HCEC 1CT (cell line): Measurements from ENCODE around the gene TOX3.

Experiments used
- DNase-seq: peaks from one replicate; pipeline ENCODE4 v3.0.0-alpha.2; 2017

TOX3 gene

GRCh38 chr16:52535076-52535475 is 11.9 kb downstream of the TOX3 start:
- DNase-seq, result no peak

DNA sequence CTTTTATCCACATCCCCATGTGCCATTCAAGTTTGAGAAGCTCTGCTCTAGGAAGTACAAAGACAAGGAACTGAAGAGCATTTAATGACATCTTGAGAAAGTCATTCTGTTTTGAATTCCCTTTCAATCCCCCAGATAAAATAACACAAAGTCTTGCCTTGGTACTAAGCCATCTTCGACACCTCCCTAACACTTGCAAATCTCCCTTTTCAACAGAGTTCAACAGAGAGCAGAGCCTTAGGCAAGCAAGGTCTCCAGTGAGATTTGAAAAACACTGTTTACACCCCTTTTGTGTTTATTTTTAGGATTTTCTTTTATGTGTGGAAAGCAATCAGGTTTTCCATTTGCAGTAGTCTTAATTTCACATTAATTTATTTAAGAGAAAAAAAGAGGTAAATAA is 13.6 kb downstream of the TOX3 start:
- DNase-seq, result no peak

DNA sequence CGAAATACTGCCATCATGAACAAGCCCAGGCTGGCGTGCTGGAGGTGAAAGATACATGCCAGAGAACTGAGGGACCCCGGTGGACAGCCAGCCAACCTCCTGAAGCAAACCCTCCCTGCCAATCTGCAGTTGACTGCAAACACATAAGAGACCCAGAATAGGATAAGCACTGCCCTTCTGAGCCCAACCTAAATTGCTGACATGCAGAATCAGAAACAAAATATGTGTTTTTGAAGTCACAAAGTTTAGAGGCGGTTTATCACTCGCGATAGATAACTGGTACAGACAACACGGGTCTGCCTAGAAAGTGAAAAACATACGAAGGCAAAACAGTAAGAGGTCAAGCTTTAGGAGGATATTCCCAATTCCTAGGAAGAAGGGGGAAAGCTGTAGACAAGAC is 14.6 kb downstream of the TOX3 start:
- no peak for DNase-seq

- DNase-seq, result no peak
Measured at GRCh38 chr16:52529226-52529625, 17.7 kb downstream of the TOX3 start.

- DNase-seq, result no peak
Measured at GRCh38 chr16:52528393-52529065, 18.4 kb downstream of the TOX3 start.

DNA sequence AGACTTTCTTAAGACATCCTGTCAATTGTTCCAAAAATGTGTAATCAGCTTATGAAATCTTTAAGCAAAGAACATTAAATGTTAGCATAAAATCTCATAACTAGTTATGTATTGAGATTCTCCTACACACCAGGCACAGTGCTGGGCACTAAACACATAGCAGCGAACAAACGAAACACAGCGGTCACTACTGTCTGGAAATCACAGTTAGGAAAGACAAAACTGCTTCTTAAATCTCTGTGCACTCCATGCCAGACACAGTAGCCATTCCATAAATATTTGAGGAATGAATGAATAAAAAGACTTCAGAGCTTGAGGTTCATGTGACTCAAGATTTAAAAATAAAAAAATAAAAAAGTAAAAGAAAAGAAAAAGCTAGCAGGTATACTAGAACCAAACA is 20.1 kb downstream of the TOX3 start:
- DNase-seq, result no peak

DNA sequence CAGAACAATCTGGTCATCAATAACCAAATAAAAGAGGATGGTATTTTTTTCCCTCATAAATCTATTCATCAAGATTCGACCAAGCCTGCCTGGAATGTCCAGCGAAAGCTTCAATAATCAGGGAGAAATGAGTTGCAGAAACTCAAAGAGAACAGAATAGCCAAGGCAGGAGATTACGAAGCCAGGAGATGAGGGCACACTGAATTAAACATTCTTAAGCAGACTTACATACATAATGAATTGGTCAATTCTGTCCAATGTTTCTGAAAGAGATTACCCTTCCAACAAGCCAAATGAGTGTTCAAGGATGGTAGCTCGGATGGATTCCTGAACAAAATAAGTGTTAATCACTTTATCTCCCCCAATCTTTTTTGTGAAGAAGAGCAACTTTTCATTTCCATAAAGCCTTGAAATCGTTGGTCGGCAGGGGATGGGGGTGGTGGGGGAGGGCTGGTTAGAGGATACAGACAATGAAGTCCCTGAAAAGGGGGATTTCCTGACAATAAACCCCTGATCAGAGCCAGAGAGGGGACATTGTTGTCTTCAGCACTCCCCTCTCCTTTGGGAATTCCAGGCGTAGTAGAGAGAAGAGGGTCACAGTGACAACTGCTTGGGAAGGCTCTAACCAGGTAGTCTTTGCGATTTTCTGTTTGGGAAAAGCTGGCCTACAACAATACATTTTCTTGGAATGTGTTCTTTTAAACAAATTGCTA is 20.7 kb downstream of the TOX3 start:
- no peak for DNase-seq

GRCh38 chr16:52521570-52521969 is 25.4 kb downstream of the TOX3 start:
- no peak for DNase-seq

DNA sequence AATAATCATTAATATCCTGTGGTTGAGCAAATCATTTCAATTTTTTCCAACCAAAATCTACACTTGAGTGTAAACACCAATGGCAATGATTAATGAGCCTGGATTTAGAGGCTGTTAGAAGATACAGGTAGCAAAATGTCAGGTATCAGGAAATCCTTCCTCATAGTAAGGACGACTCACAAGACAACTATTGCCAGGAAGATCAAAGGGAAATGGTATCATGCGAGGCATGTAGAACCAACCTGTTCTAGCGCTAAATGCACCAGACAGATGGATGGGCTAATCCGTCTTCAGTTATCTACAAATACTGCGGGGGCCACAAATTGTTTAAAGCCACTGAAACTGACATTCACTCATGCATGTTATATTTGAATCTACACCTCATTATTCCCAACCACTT is 28.1 kb downstream of the TOX3 start:
- no peak for DNase-seq

DNA sequence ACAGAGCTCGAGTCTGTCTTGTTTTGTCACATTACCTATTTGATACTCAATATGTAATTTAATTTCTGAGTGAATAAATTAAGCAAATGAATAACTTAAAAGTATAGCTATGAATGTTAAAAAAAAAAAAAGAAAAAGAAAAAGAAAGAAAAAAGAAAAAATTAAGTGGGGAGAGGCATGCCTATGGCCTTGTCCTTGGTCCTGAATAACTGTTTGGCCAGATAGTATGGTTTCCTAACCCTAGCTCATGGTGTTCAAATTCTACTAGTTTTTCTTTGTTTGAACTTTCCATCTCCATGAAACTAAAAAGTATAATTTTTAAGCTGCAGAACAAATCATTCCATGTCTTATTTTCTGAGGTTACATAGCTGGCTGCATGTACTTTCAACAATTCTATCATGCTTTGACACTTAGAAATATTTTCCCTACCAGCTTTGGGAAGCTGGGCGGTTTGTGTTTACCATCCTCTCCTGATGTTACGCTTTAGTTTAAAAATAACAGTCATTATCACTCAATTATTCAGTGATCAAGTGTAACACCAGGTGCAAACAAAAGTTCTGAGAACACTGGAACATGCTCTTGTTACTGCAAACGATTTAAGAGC is 31.8 kb downstream of the TOX3 start:
- DNase-seq, result no peak

DNA sequence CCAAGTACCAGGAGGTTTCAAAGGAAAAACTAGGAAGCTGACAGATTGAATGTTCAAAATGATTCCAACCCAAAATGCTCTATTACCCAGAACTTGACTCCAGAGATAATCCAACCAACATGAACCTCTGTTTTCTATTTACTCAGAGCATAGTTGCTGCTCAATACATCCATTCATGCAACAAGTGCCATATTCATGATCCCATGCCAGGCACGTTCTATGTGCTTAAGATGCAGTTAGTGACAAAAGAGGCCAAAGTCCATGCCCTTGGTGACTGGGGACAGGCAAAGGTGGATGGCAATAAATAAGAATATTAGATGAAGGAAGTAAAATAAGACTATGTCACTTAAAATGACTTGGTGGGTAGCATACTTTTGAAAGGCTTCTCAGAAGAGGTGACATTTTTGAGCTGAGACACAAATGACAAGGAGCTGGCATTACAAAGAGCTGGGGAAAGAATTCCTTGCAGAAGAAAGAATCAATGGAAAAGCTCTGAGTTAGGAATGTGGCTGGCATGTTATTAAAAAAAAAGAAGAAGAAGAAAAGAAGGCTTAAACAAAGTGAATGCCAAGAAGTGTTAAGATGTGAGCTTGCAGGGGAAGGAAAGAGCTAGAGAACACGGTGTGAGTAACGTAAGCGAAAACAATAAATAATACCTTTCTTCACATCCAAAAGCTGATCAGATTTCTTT is 34.5 kb downstream of the TOX3 start:
- no peak for DNase-seq

DNA sequence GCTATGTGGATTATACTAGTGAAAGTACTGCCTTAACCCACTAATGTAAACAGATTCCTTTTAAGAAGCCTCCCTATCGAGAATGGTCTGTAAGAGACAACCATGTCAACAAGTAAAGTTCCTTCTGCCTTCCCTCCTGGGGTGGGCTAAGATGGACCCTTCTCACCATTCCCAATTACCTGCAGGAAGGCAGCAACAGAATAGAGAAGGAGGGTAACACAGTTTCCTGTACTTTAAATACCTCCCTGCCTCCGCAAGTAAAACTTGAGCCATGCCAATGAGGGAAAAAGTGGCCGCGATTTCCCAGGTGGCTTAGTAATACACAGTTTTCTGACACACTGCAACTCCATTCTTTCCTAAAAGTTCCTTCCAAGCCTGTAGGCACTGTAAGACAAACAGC is 45.2 kb downstream of the TOX3 start:
- no peak for DNase-seq

GRCh38 chr16:52500963-52501362 is 46.0 kb downstream of the TOX3 start:
- no peak for DNase-seq

- no peak for DNase-seq
Measured at GRCh38 chr16:52499060-52499440, 47.9 kb downstream of the TOX3 start.

GRCh38 chr16:52498328-52499059 is 48.4 kb downstream of the TOX3 start:
- DNase-seq, result no peak

GRCh38 chr16:52497067-52497816 is 49.7 kb downstream of the TOX3 start:
- DNase-seq, result no peak

- DNase-seq, result no peak
Measured at GRCh38 chr16:52496051-52496876, 50.7 kb downstream of the TOX3 start.

DNA sequence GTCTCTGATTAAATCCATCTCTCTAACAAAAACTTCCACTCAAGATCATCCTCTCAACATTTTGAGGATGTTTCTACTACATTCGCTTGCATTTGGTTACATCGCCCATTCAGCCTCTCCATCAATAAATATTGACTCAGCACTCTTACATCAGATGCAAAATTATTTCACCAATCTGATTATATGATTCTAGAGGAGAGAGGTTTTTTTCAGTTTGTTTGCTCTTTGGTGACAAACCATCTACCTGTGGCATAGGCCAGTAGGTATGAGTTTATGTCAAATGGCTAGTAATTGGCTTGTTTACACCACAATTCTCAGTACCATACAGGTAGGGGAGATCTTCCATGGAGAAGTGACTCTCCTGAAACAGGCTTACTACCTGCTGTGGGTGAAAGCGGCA is 52.3 kb downstream of the TOX3 start:
- no peak for DNase-seq

DNA sequence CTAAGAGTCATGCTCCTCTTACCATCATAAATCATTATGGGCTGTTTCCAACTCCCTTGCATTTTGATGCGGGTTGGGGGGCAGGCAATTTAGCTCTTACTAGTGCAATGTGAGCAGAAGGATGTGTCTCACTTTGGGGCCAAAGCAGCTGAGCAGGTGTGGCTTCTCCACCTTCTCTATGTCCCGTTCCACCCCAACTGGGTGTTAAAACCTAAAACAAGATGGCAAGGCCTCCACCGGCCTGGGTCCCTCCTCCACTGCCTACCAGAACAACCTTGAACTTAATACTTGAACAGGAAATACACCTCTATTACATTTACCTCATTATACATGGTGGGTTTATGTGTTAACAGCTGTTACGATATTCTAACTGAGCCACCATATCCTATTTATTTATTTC is 52.8 kb downstream of the TOX3 start:
- no peak for DNase-seq

DNA sequence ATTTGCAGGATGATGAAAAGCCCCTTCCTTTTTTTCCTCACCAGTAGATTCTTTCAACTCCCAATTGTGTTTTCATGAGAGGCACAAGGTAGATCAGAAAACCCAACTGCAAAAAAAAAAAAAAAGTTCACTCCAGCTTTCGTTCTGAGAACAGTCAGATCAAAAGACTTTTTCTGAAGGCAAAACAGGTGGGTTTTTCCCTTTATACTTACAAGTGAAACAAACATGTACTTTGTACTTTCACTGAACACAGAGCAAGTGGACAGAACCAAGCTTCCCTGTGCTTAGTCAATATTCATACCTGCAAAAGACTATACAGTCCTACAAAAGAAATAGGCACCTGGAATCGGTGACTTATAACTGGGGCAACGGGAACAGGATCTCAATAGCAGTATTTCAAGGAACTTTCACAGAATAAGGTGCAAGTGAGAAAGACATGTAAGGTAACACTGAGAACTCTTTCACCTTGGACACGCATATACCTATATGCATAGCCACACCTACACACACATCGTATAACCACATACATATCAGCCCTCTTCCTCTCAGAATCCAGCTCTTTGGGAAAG is 54.1 kb downstream of the TOX3 start:
- DNase-seq, result no peak

GRCh38 chr16:52491216-52491615 is 55.7 kb downstream of the TOX3 start:
- no peak for DNase-seq
